Caki2 (cell line): ENCODE results near the gene SLC6A17. TPM values are rescaled to one million over a fixed set of nuclear protein-coding genes. Genes with fewer than 3 reads are reported as not detected.

Experiments
- DNase-seq: peaks from one replicate; pipeline ENCODE4 v3.0.0-alpha.2; 2015; ENCODE audit warnings: low read depth
- in situ Hi-C: cut with HindIII; loops from 2 replicates; pipeline ENCODE4 v1.10.0; 2016; ENCODE audit warnings: low sequenced_read_pairs, low pct_unique_long_range_greater_than_20kb, mixed read lengths
- total RNA-seq: library from RNA; depleted of rRNA; stranded (reverse); fragments of >200 nt; shearing (Covaris generic); gene quantifications from 2 replicates; pipeline ENCODE4 v1.2.3, GENCODE V29; 2014; ENCODE audit warnings: low replicate concordance

Gene SLC6A17
- total RNA-seq, 1 experiment from 2014 or later, result 1.3 TPM

- no peak for DNase-seq
- in situ Hi-C loops, result no loop called here
Observed at GRCh38 chr1:110225756-110226404, 75.6 kb downstream of the SLC6A17 start.

DNA sequence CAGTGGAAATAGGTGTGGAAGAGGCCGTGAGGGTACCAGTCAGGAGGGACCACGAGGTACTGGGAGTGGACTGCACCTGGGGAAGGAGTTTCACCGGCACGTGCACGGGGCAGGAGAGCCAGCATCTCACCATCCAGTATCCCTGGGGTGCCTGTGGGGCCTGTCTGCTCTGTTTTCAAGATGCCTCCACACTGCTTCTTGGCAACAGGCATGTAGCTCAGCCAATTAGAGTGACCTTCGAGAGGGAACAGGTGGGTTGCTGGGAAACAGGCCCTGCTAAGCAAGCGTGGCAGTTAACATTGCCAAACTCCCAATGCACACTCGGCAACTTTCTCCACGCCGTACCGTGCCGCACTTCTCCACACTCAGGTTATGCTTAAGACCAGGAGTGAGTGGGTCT, 77.5 kb downstream of the SLC6A17 start:
- no peak for DNase-seq
- in situ Hi-C loops, result no loop called here

DNA sequence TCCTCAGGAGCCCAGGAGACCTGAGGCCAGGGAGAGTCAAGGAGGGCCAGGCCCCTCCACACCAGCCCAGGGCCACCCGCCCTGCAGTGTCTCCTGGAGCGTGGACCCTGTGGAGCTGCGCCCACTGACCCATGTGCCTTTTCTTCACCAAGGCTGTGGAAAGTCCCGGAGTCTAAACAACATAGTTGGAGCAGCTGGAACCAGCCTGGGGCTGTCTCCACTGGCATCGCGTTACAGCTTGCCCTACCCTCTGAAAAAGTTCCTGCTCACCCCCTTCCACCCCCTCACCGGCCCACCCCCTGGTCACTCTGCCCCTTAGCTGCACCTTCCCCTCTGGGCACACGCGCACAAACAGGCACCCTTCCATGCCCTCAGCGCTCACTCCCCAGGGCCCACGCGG, 78.1 kb downstream of the SLC6A17 start:
- DNase-seq, result no peak
- in situ Hi-C loops, result no loop called here

GRCh38 chr1:110228869-110229268, 78.6 kb downstream of the SLC6A17 start:
- in situ Hi-C loops, result no loop called here
- DNase-seq, result no peak

GRCh38 chr1:110229348-110230001, 79.2 kb downstream of the SLC6A17 start:
- in situ Hi-C loops, result no loop called here
- DNase-seq, result no peak

- DNase-seq, result no peak
- in situ Hi-C loops, result no loop called here
Observed at GRCh38 chr1:110230381-110231199, 80.3 kb downstream of the SLC6A17 start.

DNA sequence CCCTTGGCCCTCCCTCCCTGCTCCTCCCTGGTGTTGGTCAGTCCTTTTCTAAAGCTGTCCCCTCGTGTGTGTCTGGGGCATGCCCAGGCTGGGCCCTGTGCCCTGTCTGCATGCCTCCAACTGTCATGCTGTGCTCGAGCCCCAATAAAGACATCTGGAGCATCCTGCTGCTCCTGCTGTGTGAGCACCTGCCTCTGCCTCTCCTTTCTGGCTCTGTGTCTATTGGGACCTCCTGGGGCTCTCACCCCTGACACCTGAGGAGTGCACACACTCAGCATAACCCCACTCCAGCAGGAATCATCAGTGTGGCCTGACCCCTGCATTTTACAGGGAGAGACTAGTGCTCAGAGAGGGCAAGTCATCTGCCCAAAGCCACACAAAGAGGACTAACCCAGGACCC, 83.6 kb downstream of the SLC6A17 start:
- in situ Hi-C loops, result no loop called here
- DNase-seq, result no peak

DNA sequence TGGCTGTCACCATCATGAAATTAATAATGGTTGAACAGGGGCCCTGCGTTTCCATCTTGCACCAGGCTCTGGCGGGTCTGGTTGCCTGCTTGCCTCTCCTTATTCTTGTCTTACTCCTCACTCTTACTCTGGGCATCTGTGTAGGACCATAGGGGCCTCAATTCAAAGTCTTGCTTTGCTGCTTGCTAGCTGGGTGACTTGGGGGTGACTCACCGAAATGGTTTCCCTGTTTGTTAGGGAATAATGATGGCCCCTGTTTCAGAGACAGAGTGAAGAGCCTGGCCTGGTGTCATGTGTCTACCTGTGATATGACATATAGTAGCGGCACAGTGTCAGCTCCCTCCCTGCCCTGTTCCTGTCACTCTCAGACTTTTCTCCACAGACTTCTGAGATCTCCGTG, 84.4 kb downstream of the SLC6A17 start:
- no peak for DNase-seq
- in situ Hi-C loops, result no loop called here

- in situ Hi-C loops, result no loop called here
Observed at GRCh38 chr1:110235181-110235833, 85.0 kb downstream of the SLC6A17 start.

GRCh38 chr1:110235834-110236682, 85.8 kb downstream of the SLC6A17 start:
- in situ Hi-C loops, result no loop called here
- DNase-seq, result peak; percentile 57

More at GRCh38 chr1:110235181-110235833, 85.0 kb downstream of the SLC6A17 start:
- no peak for DNase-seq

DNA sequence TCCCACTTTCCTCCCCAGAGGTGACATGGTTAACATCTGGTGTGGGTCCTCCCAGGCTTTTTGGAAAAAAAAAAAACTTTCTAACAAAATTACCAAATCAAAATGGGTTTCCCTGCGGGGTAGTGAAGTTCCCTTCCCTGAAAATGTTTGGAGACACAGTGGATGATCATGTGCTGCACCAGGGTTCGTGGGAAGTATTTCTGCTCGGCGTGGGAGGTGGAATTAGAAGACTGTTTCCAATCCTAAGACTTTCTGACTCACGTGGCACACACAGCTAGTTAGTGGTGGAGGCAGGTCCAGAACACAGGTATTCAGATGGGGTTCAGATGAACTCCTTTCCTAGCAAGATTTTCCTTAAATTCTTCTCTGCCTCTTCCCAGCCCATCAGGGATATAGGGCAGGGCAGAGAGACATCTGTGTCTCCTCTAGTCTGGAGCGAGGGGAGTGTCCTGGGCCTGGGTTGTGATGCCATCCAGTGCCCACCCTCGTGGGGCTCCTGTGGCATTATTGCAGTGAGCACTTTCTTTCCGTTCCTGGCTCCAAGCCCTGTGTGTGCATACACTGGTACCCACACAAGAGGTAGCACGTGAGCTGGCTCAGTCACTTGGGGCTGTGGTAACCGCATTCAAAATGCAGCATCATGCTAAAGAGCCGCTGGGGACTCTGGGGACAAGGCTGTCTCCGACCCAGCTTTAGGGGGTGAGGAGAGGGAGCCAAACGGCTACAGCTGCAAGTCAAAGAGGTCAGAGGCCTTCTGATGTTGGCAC, 87.3 kb downstream of the SLC6A17 start:
- DNase-seq, result no peak
- in situ Hi-C loops, result no loop called here

GRCh38 chr1:110239441-110240430, 89.4 kb downstream of the SLC6A17 start:
- in situ Hi-C loops, result no loop called here
- DNase-seq, result no peak

GRCh38 chr1:110240476-110241210, 90.3 kb downstream of the SLC6A17 start:
- in situ Hi-C loops, result no loop called here
- no peak for DNase-seq

DNA sequence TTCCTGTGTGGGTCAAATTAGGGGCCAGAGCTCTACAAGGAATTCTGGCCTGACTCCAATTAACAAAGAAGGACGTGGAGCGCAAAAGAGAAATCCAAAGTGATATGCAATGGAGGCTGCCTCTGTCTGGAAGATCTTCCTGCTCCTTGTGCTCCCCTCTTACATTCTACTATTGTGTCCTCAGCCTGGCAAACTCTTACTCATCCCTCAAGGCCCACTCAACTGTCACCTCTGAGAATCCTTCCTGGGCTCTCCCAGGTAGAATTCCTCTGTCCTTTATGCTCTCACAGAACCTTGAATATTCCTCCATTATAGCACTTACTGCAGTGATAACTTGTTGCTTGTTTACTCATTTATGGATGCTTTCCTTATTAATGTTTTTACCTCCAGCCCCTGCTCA, 91.2 kb downstream of the SLC6A17 start:
- DNase-seq, result no peak
- in situ Hi-C loops, result no loop called here

- in situ Hi-C loops, result no loop called here
- no peak for DNase-seq
Observed at GRCh38 chr1:110242062-110242461, 91.8 kb downstream of the SLC6A17 start.

- DNase-seq, result no peak
- in situ Hi-C loops, result no loop called here
Observed at GRCh38 chr1:110242731-110243130, 92.4 kb downstream of the SLC6A17 start.
